Activated CD4-positive, alpha-beta T cell treated with anti-CD3 and anti-CD28 coated beads, Interleukin-2, amount 50 U/mL, for 48 hours (primary cell): ENCODE data around the gene ARPC2.
"Not testable (repeated sequence)": the region's sequence is repeated elsewhere in the genome, so short reads cannot be mapped to it uniquely, and the experiment has no call there.

Experiments used
- DNase-seq, 2 experiments: peaks; one replicate each; pipeline ENCODE4 v3.0.0-alpha.2; 2020

Gene ARPC2

DNA sequence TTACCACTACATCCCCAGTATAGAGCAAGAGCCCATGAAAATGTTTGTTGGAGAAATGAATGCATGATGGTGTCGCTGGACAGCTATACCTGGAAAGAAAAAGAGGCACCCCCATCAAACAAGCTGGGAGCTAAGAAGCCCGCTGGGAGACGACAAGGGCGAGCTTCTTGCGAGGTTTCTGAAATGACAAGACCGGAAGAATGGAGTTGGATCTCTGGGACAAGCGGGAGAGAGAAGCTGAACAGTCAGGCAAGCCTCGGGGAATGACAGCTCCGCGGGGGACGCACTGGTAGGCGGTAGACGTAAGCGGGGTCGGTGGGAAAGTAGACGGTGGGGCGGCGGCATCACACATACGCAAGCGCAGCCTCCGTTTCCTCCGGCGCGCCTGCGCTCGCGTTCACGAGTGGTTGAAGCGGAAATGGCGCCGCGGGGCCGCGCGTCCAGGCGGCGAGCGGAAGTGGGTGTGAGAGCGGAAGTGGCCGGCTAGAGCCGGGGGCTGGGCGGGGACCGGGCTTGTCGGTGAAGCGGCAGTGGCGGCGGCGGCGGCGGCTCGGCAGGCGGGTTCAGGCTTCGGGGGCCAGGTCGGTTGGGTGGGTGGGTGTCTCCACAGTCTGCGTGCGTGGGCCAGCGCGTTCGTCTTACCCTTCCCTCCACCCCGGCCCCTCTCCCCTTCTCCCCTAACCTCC, at the start of gene ARPC2:
Gene ARPC2, plus strand, starts transcription at position 516 of the 686 bp plus-strand sequence. CDS start 282 bp downstream, outside the sequence.
- DNase-seq: peak; percentile 94 to 96

DNA sequence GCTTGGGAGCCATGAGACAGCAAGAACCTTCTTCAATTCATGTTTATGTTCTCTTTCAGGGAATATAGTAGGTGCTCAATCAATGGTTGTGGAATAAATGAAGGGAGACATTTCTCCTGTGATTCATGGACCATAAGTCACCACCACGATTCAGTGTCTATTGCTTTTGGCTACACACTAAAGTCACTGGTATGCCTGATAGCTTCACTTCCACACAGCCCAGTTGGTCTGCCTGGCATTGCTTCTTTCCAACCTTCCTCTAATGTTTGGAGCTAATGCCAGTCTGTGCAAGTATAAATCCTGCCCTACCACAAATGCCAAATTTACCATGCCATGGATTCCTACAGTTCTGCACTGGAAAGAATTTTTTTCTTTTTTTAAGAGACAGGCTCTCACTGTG, 49.0 kb upstream of the ARPC2 start:
- DNase-seq: no peak

DNA sequence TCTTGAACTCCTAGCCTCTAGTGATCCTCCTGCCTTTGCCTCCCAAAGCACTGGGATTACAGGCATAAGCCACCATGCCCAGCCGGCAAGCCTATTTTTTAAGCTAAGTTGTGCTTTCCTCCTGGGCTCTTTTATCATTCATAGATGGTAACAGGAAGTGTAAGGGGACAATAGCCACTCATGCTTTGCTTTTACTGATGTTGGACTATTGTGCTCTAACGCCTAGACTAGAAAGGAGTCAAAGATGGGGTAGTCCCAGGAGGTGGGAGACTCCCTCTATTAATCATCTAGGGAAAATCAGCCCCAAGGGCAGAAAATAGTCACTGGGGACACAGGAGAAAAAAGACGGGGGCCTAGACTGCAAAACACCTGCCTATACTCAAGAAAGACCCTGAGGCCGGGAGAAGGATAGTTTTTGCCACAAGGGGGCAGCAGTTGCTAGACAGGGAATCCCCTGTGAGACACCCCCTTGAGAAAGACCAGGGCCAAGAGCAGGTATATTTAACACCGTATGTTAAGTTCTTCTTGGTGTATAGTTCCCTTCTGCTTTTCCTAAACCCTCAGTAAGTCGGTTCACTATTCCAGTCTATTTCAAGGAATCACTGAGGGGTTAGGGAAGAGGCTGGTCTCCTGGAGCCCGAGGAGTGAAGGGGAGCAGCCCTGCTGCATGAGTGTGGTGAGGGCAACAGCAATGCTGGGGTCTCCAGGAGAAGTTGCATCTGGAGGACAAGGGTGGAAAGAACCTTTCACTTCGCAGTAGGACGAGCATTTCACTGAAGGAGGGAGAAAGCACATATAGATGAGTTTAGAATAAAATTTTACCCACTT, 48.1 kb upstream of the ARPC2 start:
- peak; percentile 71 to 76 for DNase-seq

DNA sequence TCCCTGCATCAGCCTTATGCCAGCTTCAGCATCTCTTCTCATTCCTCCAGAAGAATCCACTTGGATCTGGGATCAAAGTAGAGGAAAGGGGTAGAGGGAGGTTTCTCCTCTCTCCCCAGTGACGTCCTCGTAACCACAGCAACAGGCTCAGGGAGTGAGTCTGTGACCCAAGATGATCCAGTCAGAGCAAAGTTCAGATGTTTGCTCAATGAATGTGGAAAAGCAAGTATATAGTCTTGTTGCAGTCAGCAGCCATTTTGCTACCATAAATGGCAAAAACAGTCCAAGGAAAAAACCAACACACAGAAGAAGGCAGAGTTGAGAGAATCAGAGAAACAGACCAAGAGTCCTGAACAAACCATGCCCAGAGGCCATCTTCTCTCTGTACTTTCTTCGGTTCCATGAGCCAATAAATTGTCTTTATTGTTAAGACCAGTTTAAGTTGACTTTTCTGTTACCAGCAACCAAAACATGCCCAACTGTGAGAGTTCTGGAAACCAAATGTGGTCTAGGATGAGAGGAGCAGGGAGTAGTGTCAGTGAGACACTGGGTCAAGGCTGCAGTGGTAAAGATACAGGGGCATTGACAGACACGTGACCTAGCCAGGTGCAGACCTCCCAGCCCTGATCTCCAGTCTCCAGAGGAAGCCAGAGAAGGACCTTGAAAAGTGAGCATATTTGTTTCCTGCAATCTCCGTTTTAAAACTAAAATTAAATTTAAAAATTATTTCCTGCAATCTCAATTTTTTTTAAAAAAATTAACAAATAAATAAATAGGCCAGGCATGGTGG, 47.0 kb upstream of the ARPC2 start:
- DNase-seq: no peak

DNA sequence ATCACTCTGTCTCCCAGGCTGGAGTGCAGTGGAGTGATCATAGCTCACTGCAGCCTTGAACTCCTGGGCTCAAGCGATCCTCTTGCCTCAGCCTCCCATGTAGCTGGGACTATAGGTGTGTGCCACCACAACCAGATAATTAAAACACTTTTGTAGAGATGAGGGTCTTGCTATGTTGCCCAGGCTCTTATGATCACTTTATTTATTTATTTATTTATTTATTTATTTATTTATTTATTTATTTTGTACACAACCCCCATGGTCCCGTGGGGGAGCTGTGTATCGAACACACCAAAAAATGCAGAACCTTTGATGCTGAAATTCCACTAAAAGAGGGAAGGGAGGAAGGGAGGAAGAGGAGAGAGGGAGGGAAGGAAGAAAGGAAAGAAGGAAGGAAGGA, 45.2 kb upstream of the ARPC2 start:
- DNase-seq: not testable (repeated sequence)

DNA sequence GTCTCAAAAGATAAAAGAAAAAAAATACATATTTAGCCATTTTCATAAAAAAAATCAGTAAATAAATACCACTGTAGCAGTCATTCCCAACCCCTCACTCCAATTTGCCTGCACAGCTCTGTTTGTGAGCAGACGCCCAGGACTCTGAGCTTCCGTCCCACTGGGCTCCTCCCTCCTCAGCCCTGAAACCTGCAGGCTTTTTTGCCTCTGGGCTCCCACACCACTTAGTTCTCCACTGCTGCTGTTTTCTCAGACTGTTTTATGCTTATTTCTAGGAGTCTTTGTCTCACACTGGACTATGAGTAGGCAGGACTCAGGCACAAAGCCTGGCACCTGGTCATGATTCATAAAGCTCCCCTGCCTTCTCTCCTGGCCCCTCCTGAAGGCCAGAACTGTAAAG, 44.1 kb upstream of the ARPC2 start:
- DNase-seq: no peak

DNA sequence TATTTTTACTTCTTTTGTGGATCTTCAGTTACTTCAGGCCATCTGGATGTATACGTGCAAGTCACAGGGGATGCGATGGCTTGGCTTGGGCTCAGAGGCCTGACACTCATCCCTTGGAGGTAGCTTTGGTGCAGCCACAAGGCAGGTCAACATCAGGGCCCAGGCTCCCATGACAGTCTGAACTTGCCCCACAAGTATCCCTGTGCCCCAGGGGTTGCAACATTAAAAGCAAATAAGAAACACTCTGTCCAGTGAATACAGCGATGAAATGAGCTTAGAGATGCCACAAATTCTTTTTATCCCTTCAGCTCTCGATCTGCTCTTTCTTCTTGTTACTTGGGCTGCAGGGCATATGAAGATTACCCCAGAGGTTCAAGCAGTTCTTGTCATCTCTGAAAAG, 37.2 kb upstream of the ARPC2 start:
- DNase-seq: no peak

DNA sequence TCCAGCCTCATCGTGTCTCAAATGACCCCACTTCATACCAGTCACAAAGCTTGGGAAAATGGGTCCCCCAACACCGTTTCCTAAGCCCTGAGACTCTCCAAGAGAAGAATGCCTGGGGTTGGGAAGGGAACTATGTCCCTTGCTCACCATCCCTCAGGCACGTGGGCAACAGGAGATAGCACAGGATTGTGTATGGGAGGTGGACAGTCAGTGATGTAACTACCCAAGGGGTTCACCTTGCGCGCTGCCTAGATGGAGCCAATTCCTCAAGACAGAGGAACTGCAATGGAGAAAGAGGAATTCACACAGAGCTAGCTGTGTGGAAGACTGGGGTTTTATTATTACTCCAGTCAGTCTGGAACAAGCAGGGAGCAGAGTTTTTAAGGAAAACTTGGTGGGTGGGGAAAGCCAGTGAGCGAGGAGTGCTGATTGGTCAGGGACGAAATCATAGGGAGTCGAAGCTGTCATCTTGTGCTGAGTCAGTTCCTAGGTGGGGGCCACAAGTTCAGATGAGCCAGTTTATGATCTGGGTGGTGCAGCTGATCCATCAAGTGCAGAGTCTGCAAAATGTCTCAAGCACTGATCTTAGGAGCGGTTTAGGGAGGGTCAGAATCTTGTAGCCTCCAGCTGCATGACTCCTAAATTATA, 36.4 kb upstream of the ARPC2 start:
- DNase-seq: no peak

DNA sequence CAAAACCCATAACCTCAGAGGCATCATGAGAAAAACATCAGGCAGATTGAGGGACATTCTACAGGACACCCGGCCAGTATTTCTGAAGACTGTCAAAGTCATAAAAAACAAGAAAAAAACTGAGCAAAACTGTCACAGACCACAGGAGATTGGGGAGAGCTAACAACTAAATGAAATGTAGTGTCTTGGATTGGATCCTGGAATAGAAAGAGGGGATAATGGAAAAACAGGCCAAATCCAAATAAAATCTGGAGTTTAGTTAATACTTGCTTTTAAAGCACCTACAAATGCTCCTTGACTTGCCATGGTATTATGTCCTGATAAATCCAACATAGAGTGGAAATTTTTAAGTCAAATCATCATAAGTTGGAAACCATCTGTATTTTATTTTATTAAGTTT, 32.7 kb upstream of the ARPC2 start:
- DNase-seq: no peak

DNA sequence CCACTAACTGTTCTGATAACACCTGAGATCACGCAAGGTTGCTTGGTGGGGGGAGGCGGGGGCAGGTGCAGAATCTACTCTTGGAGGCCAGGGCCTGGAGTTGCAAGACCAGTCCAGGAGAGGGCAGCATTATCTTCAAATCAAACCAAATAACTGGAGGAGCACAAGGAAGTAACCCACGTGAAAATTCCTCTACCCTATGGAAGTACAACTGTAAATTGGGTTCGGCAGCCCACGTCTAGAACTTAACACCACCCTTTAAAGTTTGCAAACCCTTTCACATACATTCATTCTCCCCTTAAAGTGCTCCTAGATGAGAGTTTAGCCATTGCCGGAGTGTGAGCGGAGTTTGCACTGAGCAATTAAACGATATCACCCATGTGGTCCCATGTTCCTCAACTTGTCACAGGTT, 30.6 kb upstream of the ARPC2 start:
- DNase-seq: peak; percentile 73 to 76

DNA sequence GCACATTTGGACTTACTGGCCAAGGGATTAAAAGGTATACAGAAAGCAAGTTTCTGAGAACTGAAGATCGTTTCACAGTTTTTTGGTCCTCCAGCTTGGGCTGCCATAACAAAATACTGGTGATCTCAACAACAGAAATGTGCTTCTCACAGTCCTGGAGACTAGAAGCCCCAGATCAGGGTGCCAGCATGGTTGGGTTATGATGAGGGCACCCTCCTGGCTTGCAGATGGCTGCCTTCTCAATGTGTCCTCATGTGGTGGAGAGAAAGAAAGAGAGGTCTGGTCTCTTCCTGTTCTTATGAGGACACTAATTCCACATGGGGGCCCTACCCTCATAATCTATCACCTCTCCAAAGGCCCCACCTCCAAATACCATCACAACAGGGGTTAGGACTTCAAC, 30.1 kb upstream of the ARPC2 start:
- DNase-seq: no peak

DNA sequence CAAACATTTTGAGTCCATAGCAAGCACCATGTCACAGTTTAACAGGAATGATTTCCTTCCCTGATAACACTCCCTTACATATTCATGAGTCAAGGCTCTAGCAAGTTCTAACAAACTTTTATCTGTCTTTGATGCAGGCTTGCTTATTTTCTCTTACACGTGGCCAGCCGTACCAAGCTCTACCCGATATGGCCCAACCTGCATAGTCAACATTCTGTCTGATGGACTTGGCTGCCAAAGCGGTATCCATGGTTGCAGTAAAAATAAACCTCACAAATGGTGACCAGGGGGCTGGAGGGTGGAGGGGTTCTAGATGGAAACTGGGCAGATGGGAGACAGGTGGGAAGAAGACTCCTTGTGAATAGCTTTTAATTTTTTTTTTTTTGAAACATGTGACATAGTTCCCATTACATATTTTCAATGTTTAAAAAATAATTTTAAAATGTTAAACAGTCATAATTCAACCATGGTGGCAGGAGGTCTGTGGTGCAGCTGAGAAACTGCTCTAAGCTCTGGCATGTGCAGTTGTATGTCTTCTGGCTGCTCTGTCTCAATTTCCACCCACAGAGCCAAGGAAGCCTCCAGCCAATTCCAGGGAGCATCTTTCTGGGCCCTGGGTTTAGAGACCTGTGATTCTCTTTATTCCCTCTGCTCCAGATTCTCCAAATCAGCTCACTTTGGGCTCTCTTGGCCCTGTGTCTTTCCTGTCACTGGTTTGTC, 29.5 kb upstream of the ARPC2 start:
- DNase-seq: no peak

DNA sequence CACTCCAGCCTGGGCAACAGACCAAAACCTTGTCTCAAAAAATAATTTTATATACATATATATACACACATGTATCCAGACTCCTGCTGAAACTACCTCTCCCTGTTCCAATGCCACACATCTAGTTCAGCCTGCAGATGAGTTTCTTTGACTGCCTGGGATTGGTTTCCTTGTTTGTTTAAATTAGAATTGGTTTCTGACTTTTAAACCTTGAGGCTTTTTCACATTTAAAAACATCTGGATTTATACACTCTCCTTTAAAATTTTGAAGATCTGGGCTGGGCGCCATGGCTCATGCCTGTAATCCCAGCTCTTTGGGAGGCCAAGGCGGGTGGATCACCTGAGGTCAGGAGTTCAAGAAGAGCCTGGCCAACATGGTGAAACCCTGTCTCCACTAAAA, 28.5 kb upstream of the ARPC2 start:
- no peak for DNase-seq

DNA sequence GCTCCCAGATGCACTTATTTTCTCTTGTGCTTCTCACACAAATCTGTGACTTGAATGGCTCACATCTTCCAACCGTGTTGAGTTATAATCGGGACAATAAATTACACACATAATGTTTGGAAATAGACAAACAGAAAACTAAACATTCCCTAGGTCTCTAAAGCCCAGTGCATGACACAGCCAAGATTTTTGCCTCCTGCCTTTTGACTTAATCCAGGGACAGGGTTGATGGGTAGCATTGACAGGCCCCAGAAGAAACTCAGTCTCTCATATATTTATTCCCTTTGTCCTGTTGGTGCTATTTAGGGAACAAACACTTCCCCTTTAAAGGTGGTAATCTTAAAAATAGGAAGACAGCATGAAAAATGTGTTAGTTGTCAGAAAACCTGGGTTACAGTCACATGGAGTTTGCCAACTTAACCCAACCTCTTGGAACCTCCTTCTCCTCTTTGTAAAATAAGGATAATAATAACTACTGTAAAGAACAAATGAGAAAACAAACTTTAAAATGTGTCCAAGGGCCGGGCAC, 24.0 kb upstream of the ARPC2 start:
- DNase-seq: no peak

DNA sequence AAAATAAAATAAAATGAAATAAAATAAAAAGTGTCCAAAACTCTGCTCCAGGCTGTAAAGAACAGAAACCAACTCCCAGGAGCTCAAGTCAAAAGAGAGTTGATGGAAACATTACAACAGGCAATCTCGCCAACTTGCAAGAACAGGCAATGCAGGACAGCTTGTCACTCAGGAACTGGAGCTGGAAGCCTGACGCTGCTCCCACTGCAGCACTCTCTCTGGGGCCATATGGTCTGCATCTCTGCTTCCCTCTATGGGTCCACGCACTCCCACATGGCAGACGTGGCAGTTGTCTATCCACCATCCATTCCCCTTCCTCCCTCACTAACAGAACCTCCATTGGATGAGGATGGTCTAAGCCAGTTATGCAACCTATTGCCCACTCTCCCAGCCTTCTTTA, 23.3 kb upstream of the ARPC2 start:
- DNase-seq: no peak

DNA sequence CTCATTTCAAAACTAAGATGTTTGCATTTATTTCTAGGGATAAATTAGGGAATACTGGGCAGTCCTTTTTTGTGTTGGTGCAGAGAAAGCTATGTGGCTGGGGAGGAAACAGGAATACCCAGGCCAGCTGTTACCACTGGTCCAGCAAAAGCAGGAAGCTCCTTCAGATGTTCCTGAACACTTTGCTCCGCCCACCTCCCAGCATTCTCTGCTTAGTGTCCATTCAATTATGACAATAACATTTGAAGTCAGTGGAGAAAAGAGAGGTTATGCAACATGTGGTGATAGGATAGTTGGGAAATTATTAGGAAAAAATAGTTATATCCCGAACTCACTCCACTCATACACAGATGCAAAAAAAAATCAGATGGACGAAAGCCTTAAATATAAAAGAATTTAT, 22.1 kb upstream of the ARPC2 start:
- no peak for DNase-seq

DNA sequence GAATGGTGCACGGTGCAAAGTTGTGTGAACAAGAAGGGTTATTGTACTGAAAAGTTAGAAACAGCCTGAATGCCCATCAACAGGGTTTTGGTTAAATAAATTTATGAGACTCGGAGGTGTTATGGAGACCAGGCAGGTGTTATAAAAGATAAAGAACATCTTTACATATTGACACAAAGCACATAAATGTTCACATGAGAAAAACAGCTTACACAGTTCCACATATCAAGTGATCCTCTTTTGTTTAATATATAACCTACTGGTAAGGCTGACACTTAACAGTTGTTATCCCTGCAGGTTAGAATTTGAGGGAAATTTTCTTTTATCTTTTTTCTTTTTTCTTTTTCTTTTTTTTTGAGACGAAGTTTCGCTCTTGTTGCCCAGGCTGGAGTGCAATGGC, 20.0 kb upstream of the ARPC2 start:
- no peak for DNase-seq

DNA sequence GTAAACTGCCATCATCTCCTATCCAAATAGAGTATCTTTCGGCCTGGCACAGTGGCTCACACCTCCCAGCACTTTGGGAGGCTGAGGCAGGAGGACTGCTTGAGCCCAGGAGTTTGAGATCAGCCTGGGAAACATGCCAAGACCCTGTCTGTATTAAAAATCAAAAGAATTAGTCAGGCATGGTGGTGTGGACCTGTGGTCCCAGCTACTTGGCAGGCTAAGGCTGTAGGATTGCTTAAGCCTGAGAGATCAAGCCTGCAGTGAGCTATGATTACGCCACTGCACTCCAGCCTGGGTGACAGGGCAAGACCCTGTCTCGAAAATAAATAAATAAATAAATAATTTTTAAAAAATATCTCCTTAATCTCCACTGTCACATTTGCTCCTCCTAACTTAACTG, 14.7 kb upstream of the ARPC2 start:
- no peak for DNase-seq

DNA sequence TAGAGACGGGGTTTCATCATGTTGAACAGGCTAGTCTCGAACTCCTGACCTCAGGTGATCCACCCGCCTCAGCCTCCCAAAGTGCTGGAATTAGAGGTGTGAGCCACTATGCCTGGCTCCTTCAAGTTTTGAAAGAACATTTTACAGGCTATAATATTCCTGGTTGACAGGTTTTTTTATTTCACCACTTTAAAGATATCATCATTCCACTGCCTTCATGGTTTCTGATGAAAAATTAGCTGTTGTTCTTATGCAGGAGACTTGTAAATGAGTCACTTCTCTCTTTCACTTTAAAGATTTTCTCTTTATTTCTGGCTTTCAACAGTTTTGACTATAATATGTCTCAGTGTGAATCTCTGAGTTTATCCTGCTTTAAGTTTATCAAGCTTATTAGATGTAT, 7.9 kb upstream of the ARPC2 start:
- no peak for DNase-seq

DNA sequence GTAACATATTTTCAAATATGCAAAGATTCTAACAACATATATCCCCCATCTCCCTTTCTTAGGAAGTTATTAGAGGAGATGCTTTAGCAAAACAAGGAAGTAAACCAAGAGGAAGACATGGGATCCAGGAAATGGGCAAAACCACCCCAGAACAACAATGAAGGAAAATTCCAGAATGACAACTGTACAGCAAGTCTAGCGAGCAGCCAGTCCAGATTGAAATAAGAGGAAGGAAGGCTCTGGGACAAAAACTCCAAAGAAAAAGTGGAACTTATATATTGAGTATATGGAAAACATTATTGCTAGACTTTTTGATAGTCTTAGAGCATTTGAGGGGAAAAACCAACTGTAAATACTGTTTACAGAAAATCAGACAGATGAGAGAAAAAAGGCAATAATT, 2.9 kb upstream of the ARPC2 start:
- DNase-seq: no peak

DNA sequence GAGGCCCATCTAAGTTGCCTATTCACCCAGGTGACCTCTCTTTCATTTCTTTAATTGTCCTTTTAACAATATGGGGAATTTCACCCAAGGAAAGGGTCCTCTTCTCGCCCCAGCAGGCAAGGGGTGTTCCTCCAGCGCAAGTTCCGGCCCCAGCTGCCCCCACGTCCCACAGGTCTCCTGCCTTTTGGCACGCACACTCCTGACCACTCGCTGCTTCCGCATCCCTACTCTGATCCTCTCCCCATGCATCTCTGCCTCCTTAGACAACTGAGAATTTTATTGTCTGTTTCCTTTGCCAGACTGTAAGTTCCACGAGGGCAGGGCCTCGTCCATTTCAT, 684 bp upstream of the ARPC2 start:
- DNase-seq: no peak
